Effector memory CD4-positive, alpha-beta T cell (primary cell): ENCODE results near the gene MYL10.
"Not testable (repeated sequence)": the region's sequence is repeated elsewhere in the genome, so short reads cannot be mapped to it uniquely, and the experiment has no call there.

Experiments used
- DNase-seq, 3 donors: peaks; one replicate each; pipeline ENCODE4 v3.0.0-alpha.2; 2020
- H3K27ac ChIP-seq: 2 replicates; pipeline ENCODE4 v1.7.0; 2013; ENCODE audit warnings: mild to moderate bottlenecking, low read length, moderate library complexity; ENCODE audit not compliant: insufficient read depth, poor library complexity, severe bottlenecking
- H3K27me3 ChIP-seq: replicated peaks from 2 replicates; pipeline ENCODE4 v1.7.0; 2013; ENCODE audit warnings: mild to moderate bottlenecking, low read length; ENCODE audit not compliant: insufficient read depth, control insufficient read depth, poor library complexity, severe bottlenecking
- H3K36me3 ChIP-seq: 2 replicates; pipeline ENCODE4 v1.7.0; 2013; ENCODE audit warnings: mild to moderate bottlenecking, low read length, moderate library complexity; ENCODE audit not compliant: control insufficient read depth, insufficient read depth
- H3K4me1 ChIP-seq: 2 replicates; pipeline ENCODE4 v1.7.0; 2013; ENCODE audit warnings: low read length, mild to moderate bottlenecking; ENCODE audit not compliant: control insufficient read depth, insufficient read depth, poor library complexity, severe bottlenecking
- H3K4me3 ChIP-seq: 2 replicates; pipeline ENCODE4 v1.7.0; 2013; ENCODE audit warnings: low read length, low read depth, mild to moderate bottlenecking; ENCODE audit not compliant: insufficient read depth, poor library complexity, severe bottlenecking
- H3K9me3 ChIP-seq: 2 replicates; pipeline ENCODE4 v1.7.0; 2013; ENCODE audit warnings: mild to moderate bottlenecking, low read length, moderate library complexity; ENCODE audit not compliant: control insufficient read depth

The MYL10 gene

DNA sequence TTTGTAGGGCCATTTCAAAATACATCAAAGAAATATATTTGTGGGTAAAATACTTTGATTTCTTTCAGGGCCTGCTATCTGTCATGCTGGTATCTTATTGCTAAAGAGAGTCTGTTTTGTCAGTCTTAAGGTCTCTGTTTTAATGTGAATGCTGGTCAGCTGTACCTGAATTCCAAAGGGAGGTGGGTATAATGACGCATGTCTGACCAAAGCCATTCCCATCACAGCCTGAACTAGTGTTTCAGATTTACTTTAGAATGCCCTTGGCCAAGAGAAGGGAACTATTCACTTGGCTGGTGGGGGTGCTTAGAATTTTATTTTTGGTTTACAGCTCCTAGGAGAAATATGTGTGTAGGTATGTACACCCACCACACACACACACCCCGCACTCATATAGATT, 30.6 kb upstream of the MYL10 start:
- no peaks in the 10 kb centered on the region for H3K27me3 ChIP-seq
- no peaks in the 10 kb centered on the region for H3K9me3 ChIP-seq
- no peaks in the 10 kb centered on the region for H3K36me3 ChIP-seq
- no peak overlapping the region for H3K27ac ChIP-seq
- H3K4me3 ChIP-seq: no peak overlapping the region
- H3K4me1 ChIP-seq: no peaks in the 10 kb centered on the region
- no peak for DNase-seq

DNA sequence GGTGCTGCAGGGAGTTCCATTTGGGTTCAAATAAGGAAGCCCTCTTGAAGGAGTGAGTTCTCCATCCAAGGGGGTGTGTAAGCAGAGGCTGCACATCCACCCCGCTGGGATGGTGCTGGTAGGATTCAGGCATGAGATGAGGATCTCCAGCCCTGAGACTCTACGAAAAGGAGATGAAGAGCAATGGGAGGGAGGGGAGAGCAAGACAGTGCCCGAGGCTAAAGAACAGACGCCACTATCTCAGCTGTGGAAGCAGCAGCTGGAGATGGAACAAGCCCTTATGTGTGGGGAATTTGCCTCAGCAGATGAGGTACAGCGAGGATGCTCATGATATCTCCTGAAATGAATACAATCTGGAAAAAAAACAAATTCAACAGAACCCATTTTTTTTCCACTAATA, 28.1 kb upstream of the MYL10 start:
- Histone ChIP-seq H3K36me3 (no peaks in the 10 kb centered on the region), H3K4me1 (no peaks in the 10 kb centered on the region), H3K4me3 (no peak overlapping the region), H3K27ac (no peak overlapping the region), H3K27me3 (no peaks in the 10 kb centered on the region), H3K9me3 (no peaks in the 10 kb centered on the region)
- DNase-seq: no peak

DNA sequence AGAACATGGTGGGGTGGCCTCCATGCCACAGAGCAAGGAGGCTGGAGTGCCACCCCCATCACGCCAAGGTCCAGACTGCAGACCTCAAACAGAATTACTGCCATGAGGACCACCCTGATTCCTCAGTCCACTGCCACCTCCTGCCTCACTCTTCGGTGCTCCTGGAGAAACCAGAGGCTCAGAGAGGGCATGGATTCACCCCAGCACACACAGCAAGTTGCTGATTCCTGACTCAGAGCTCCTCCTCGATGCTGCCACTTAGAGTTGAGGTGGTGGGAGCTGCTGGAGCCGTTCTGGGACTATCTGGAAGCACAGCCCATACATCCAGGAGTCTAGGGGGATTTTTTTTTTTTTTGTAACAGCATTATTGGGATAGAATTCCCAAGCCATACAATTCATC, 22.0 kb upstream of the MYL10 start:
- Histone ChIP-seq H3K36me3 (no peaks in the 10 kb centered on the region), H3K4me1 (no peaks in the 10 kb centered on the region), H3K27me3 (no peaks in the 10 kb centered on the region), H3K9me3 (no peaks in the 10 kb centered on the region), H3K4me3 (no peak overlapping the region), H3K27ac (no peak overlapping the region)
- DNase-seq: no peak

DNA sequence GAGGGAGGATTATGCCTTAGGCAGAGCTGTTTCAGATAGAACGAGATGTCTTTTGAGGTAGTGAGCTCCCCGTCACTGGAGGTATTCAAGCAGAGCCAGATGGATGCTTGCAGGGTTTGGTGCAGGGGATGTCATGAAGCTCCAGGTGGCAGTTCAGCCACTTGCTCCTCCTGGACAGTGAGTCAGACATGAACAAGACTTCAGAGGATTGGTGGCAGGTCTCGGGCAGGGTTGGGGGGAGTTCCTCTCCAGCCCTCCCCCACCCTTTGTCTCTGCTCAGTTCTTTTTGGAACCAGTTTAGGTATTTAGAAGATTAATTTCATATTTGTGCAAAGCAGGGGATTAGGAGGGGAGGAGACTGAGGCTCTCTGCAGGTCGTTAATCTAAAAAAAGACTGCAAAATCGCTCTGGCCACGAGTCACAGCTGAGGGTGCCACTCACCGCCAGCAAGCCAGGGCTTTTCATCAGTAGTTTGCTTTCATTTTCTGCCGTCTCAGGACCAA, 21.5 kb upstream of the MYL10 start:
- no peak for DNase-seq
- Histone ChIP-seq H3K27me3 (no peaks in the 10 kb centered on the region), H3K9me3 (no peaks in the 10 kb centered on the region), H3K36me3 (no peaks in the 10 kb centered on the region), H3K4me3 (no peak overlapping the region), H3K4me1 (no peaks in the 10 kb centered on the region), H3K27ac (no peak overlapping the region)

DNA sequence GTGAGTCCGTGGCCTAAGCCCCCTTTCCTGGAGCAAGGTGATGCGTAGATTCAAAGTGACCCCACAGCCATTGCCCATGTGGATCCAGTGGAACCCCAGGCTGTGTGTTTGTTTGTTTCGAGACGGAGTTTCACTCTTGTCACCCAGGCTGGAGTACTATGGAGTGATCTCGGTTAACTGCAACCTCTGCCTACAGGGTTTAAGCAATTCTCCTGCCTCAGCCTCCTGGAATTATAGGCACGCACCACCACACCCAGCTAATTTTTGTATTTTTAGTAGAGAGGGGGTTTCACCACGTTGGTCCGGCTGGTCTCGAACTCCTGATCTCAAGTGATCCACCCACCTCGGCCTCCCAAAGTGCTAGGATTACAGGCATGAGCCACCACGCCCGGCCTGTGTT, 18.8 kb upstream of the MYL10 start:
- H3K27me3 ChIP-seq: not testable (repeated sequence)

DNA sequence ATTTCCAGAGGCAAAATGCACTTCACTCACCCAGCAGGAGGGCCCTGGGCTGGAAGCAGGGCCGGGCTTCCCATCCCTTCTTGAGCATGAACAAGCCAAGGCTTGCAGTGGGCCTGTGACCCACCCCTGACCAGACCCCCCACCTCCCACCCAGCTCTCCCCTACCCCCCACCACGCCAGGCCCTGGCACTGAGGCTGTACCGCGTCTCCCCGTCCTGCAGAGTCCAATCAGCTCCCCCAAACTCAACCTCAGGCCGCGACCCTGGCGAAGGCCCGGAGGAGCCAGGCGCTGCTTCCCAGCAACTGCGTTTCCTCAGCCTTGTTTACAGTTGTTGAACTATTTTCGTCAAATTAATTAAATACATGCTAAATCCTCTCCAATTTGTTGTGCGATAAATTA, 16.9 kb upstream of the MYL10 start:
- H3K27me3 ChIP-seq: no peaks in the 10 kb centered on the region
- no peaks in the 10 kb centered on the region for H3K9me3 ChIP-seq
- DNase-seq: no peak
- no peak overlapping the region for H3K4me3 ChIP-seq
- no peaks in the 10 kb centered on the region for H3K4me1 ChIP-seq
- no peak overlapping the region for H3K27ac ChIP-seq
- H3K36me3 ChIP-seq: no peaks in the 10 kb centered on the region

More for the DNA sequence above, 18.8 kb upstream of the MYL10 start:
- not testable (repeated sequence) for H3K4me3 ChIP-seq, H3K4me1 ChIP-seq, DNase-seq, H3K9me3 ChIP-seq, H3K36me3 ChIP-seq, H3K27ac ChIP-seq

DNA sequence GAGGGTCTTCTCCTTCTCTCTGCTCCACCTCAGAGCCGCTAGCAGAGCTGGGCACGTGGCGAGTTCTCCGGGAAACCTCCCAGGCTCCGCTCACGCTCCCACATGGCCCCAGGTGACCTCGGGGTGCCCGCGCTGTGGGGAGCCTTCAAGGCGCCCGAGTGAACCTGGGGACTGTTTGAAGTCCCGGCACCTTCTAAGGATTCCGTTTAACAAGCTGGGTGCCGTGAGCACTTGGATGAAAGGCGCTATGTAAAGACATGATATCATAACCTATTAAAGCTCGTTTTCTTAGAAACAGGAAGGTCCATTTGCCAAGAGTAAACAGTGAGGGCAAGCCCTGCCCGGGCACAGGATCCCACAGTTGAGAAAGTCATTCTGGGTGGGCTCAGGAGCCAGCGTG, 15.8 kb upstream of the MYL10 start:
- no peaks in the 10 kb centered on the region for H3K4me1 ChIP-seq
- no peaks in the 10 kb centered on the region for H3K9me3 ChIP-seq
- no peaks in the 10 kb centered on the region for H3K27me3 ChIP-seq
- H3K36me3 ChIP-seq: no peaks in the 10 kb centered on the region
- no peak for DNase-seq
- H3K4me3 ChIP-seq: no peak overlapping the region
- H3K27ac ChIP-seq: no peak overlapping the region

DNA sequence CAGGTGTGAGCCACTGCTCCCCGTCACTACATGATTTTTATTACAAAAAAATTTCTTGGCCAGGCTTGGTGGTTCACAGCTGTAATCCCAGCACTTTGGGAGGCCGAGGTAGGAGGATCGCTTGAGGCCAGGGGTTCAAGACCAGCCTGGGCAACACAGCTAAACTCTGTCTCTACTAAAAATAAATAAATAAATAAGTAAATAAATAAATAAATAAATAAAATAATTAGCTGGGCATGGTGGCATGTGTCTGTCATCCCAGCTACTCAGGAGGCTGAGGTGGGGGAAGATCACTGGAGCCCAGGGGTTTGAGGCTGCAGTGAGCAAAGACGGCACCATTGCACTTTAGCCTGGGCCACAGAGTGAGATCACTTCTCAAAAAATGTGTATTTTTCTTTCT, 10.0 kb upstream of the MYL10 start:
- not testable (repeated sequence) for H3K4me1 ChIP-seq, H3K27ac ChIP-seq, H3K9me3 ChIP-seq, DNase-seq, H3K4me3 ChIP-seq, H3K36me3 ChIP-seq, H3K27me3 ChIP-seq

DNA sequence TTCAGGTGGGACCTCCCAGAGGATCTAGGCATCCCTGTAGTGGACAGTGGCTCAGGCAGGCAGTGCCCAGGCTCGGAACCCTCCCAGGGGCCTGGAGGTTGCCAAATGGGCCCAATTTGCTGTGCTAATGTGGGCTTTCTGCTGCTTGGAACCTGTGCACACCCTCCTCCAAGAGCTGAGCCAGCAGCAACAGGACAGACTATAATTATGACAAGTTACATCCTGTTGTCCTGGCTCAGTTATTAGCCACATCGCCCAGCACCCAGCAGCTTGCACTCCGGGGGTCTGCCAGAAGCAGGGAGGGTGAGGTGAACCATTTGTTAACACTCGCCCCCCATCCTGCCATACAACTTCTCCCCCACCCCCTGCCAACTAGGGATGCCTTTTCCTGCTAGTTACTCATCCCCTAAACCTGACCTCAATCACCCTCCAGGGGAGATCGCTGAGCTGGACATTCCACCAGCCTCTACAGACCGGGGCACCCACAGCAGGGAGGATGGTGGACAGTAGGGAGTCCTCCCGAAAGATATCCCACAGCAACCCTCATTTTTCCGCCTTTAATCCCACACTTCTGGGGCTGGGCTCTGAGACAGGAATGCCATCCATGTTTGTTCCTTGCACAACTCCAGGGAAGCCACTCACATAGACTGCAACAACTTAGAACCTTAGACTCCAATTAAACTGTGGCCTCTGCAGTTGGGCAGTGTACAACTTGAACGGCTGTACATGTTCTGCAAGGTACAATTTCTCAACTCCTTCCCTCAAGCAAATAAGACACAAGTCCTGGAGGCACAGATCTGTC, 7.9 kb upstream of the MYL10 start:
- Histone ChIP-seq H3K4me1 (no peaks in the 10 kb centered on the region), H3K27ac (no peak overlapping the region), H3K4me3 (no peak overlapping the region)

DNA sequence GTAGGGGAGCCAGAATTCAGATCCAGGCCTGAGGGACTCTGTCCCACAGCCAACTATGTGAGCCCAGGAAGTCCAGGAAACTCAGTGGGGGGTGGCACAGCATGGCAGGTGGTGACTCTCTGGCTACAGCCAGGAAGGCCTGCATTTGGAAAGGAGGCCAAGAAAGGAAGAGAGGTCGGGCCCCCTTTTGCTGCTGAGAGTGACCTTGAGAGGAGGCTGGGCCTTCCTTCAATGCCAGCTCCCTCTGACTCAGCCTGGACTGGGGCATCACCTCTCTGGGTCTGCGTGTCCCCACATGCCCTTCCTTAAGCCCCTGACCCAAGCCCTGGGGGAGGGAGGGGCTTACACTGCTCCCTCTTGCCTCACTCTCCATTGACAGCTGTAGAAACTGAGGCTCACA, 6.4 kb upstream of the MYL10 start:
- Histone ChIP-seq H3K4me1 (no peaks in the 10 kb centered on the region), H3K27me3 (no peaks in the 10 kb centered on the region), H3K27ac (no peak overlapping the region), H3K36me3 (no peaks in the 10 kb centered on the region), H3K4me3 (no peak overlapping the region), H3K9me3 (no peaks in the 10 kb centered on the region)
- DNase-seq: no peak

More for the DNA sequence above, 7.9 kb upstream of the MYL10 start:
- H3K36me3 ChIP-seq: no peaks in the 10 kb centered on the region
- no peak for DNase-seq
- no peaks in the 10 kb centered on the region for H3K9me3 ChIP-seq
- H3K27me3 ChIP-seq: no peaks in the 10 kb centered on the region
